GM21367 (cell line): ENCODE results near the gene RFNG.

ENCODE experiments used
- ATAC-seq: cut with Tn5 transposase; IDR thresholded peaks from one replicate; pipeline ENCODE4 v1.9.1; 2021; ENCODE audit not compliant: unreplicated experiment

The RFNG gene

DNA sequence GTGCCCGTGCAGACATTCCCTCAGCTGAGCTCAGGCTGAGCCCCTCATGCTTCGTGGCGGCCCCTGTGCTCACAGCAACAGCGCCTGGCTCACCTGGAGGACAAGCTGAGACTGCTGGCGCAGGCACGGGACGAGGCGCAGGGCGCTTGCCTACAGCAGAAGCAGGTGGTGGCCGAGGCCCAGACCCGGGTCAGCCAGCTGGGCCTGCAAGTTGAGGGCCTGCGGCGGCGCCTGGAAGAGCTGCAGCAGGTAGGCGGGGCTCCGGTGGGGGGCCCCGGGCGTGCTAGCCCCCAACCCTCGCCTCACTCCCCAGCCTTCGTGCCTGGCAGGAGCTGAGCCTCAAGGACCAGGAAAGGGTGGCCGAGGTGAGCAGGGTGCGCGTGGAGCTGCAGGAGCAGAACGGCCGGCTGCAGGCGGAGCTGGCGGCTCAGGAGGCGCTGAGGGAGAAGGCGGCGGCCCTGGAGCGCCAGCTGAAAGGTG is 21.6 kb downstream of the RFNG start:
- no peak for ATAC-seq

DNA sequence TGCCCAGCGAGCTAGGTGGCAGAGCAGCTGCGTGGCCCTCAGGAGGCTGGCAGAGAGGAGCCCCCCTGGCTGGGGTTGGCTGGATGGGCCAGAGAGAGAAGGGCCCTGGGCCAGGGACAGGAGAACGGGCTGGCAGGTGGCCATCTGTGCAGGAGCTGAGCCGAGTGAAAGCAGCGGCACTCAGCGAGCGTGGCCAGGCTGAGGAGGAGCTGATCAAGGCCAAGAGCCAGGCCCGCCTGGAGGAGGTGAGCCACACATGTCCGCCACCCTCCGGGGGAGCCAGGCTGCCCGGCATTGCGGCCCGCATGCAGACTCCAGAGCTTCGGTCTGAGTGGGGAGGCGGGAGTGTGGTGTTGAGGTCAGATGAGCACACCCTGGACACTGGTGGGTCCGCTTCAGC is 22.2 kb downstream of the RFNG start:
- ATAC-seq = no peak

DNA sequence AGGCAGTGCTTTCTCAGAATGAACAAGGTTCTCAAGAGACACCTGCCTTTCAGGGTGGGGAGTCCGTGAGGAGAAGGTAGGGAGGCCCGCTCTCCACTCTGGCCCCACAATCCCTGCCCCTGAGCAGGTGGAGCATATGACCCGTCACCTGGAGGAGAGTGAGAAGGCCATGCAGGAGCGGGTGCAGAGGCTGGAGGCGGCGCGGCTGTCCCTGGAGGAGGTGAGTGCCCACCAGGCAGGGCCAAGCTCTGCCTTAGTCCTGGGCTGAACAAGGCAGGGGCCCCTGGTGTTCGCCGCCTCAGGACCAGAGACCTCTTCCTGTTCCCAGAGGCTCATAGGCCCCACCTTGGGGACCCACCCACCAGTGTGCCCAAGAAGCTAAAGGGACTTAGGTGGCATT is 22.6 kb downstream of the RFNG start:
- no peak for ATAC-seq

DNA sequence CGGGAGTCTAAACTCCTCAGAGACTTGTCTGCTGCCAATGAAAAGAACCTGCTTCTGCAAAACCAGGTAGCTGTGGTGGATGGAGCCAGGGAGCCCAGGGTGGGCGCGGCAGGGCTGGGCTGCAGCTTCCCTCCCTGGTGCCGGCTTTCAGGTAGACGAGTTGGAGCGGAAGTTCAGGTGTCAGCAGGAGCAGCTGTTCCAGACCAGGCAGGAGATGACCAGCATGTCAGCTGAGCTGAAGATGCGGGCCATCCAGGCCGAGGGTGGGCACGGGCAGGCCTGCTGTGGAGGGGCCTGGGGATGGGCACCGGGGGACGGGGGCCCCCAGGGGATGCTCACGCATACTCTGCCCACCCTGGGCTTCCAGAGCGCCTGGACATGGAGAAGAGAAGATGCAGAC is 23.4 kb downstream of the RFNG start:
- no peak for ATAC-seq

DNA sequence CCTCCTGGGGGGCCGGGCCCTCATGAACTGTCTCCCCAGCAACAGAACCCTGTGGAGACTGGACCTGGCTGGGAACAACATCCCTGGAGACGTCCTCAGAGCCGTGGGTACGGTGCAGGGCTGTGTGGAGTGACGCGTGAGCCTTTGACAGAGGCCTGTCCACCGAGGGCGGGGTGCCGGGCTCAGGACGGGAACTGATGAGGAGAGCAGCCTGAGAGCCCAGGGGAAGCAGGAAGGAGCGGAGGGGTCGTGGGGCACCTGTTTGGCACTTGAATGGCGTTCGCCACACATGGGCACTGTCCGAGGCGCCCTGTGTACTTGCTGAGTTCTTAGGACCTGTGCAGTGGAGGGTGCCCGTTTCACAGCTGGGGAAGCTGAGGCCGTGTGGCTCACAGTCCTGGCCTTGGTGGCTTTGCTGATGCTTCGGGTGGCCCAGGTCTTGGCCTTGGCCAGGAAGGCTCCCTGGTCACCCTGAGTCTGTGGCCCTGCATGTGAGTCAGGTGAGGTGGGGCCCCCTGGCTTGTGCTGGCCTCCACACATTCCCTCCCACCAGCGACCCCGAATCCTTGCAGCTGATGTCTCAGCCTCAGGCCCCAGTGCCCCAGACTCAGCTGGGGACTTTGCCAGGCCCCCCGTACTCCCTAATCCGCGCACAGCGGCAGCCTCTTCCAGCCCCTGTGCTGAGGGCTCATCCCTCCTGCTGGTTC is 26.1 kb downstream of the RFNG start:
- ATAC-seq = no peak

DNA sequence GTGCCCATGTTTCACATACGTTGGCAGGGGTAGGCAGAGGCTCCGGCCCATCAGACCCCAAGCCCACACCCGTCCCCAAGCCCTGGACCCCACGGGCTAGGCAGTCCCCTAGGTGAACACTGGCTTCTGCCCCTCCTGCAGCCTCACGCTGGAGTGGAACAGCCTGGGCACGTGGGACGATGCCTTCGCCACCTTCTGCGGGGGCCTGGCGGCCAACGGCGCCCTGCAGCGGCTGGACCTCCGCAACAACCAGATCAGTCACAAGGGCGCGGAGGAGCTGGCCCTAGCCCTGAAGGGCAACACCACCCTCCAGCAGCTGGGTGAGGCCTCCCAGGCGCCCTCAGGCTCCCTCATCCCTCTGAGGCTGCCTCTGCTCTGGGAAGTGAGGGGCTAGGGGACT is 26.8 kb downstream of the RFNG start:
- ATAC-seq = no peak

DNA sequence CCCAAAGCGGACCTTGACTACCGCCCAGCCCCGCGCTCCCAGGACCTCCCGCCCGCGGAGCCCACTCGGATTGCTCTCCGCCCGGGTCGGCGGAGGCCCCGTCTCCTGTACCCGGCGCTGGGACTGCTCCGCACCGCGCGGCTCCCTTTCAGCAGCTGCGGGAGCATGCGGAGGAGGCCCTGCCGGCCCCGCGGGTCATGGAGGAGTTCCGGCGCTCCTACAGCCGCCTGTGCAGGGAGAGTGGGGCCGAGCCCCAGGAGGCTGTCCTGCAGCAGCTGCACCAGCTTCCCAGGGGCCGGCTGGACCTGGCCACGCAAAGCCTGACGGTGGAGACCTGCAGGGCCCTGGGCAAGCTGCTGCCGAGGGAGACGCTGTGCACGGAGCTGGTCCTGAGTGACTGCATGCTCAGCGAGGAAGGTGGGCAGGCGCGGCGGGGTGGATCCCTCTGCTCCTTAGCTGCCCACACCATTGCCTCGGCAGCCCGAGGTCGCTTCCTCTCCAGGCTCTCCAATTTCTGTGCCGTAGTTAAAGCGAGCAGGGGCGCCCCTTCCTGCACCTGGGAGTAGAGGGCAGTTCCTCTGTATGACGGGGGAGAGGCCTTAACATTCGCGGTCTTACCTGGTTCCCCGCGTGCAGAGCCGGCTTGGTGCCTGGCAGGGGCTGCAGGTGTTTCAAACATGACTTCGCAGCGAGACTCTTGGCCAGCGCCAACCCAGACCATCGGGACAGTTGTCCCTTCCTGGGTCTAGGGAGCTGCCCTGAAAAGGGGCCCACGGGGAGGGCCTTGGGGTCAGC is 28.0 kb downstream of the RFNG start:
- peak; percentile 5 for ATAC-seq

DNA sequence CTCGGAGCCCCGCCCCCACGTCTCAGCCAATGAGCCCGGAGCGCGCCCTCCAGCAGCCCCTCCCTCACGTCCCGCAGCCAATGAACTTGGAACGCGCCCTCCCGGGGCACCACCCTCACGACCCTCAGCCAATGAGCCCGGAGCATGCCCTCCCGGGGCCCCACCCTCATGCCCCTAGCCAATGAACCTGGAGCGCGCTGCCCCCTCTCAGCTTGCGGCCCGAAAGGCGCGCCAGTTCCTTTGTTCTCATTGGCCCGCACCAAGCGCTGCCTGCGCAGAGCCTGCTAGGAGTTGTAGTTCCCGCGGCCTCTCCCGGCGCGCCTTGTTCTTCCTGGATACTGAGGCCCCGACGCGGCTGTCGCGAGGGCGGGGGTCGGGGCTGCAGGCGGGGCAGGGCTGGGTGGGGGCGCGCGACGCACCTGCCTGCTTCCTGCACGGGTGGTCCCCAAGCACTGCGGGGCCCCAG is 28.6 kb downstream of the RFNG start, which contains the start of gene LRRC45:
Gene LRRC45, plus strand, starts transcription at position 325 of the 466 bp plus-strand sequence. CDS start 339 bp downstream, outside the sequence.
- peak; percentile 78 for ATAC-seq

DNA sequence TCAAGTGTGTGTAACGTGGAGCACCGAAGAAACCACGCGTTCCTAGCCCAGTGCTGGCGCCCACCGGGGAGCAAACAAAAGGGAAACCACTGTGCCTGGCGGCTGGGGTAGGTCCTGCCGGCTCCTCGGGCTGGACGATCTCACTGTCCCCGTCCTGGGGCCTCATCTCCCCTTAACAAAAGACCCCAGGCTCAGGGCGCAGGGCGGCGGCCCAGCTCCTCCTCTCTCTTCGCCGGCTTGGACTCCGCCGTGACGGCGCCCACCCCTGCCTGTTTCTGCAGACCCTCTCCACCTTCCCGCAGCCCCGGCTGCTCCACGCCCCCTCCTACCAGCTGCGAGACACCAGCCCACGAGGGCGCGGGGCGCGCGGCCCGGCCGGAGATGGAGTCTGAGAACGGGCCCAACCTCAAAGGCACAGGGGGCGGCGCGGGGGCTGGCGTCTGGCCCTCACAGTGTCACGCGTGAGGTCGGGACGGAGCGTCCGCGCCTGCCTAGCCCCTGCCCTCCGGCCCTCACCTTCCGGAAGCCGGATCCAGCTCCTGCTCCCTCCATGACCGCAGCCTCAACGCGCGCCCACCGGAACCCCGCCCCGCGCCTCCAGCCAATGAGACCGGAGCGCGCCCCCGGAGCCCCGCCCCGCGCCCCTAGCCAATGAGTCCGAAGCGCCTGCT is 29.2 kb downstream of the RFNG start, which contains the start of gene CENPX:
Gene CENPX, minus strand, starts transcription at position 569 of the 671 bp plus-strand sequence. Its CDS starts 17 bp downstream, at position 552.
- ATAC-seq = no peak

DNA sequence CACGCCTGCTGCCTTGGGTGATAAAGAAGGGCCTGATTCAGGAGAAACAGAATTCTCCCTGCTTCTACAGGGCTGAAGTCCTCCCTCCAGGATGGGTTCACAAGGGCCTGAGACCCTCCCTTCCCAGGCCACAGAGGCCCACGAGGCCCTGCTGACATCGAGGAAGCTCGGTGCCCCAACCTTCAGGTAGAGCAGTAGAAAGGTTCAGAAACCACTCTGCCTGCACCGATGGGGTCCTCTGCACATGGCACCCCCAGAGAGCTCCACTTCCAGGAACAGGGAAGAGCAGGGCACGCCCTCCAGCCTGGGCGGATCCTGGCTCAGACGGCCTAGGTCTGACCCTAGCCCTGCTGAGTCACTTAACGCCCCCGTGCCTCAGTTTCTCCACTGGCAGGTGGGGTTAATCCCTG is 29.7 kb downstream of the RFNG start:
- no peak for ATAC-seq

DNA sequence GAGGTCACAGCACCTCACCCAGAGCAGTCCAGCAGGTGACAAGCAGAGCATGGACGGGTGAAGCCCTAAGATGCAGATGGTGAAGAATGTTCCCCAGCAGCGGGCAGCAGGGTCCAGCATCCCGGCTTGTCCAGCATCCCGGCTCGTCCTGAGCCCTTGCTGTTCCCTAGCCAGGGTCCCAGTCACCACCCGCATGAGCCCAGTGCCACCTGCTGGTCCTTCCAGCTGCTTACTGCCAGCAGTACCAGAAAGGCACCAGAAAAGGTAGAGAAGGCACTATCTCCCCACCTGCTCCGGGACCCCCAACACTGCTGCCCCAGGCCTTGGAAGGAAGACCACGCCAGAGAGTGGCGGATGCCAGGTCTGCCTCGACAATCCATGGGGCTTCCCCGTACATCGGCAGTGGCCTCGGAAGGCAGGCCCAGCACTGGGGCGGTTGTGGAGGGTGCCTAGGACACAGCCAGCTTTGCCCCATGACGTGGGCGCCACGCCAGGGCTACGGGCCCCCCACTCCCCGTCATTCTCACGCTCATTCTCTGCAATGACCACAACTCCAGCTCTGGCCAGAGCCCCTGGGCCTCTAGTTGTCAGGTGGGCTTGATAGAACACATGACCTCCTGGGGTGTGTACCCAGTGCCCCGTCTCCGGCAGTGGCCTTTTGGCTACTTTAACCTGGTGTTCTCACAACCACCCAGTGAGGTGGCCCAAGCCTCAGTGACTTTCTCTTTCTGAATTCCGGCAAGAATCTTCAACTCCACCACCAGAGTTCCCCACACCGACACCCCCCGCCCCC is 30.3 kb downstream of the RFNG start:
- ATAC-seq = no peak

DNA sequence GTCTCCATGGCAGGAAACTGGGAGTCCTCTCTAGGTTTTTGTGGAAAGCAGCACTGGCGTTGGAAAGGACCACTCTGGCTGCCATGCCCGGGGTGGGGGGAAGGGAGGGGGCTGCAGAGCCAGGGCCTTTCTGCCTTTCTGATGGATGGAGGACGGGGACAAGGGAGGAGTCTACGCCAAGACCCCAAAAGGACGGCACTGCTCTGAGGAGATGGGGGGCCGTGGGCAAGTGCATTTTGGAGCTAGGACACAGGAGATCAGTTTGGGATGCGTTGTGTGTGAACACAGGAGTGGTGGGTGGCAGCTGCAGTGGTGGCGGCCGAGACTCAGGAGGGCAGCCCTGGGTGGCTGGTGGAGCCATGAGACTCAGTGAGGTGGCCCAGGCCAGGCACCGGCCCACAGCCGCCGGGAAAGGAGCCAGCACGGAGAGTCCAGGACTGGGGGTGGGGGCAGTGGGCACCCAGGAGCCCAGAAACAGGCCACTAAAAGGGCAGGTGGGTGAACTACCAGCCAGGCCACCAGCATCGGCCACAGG is 31.0 kb downstream of the RFNG start:
- no peak for ATAC-seq

DNA sequence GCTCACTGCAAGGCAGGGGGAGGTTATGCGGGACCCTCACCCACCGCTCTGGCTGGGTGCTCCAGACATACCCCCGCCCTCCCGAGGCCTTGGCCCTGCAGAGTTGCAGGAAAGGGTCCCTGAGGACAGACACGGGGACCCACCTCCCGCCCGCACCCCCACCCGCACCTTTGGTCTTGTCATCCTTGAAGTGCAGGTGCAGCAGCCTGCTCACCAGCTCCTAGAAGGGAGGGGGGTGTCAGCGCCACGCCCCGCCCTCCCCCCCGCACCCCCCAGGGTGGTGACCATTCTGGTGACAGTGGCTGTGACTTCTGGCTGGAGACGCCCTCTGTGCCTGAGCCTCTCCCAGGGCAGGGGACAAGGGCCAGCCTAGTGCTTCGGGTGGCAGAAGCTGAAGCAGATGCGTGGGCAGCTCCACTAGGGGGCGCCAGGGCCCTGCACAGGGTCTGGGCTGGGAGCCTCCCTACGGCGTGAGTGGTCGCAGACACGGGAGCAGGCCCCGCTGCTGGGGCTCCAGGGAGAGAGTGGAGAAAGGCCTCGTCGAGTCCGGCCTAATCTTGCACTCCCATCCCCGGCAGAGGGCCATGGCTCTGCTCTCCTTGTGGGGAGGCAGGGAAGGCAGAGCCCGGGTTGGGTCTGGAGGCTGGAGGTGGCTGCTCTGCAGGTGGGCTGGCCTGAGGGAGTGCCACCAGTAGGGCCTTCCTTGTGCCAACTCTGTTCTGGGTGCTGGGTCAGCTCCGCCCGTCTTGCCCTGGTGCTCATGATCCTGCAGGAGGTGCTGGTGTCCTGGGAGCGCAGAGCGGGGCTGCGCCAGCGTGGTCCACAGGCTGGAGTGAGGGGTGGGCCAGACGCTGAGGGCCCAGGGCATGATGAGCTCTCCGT is 31.7 kb downstream of the RFNG start:
- ATAC-seq = no peak

DNA sequence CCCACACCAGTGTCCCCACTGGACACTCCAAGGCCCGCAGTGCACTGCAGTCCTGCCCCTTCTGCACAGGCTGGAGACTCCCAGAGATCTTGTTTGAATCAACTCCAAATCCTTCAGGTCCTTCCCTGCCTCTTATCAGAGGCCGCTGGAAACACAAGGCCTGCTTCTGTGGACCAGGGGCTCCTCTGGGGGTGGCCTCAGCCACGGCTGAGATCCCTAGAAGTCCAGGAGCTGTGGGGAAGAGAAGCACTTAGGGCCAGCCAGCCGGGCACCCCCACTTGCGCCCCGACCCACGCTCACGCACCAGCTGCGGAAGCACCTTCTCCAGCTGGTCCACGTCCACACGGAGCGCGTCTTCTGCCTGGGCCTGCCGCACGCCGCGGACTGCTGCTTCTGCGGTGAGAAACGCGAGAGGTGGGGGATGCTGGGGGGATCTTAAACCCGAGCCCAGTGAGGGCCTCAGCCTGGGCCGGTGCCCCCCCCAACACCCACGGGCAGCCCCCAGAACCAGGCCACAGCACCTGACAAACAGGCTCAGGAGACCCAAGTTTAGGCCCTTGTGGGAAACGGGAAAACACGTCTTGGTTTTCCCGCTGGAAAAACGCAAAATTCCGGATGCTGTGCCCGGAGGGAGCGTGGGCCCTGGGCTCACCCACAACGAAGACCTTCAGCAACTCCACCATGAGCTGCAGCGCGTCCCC is 32.5 kb downstream of the RFNG start:
- no peak for ATAC-seq

DNA sequence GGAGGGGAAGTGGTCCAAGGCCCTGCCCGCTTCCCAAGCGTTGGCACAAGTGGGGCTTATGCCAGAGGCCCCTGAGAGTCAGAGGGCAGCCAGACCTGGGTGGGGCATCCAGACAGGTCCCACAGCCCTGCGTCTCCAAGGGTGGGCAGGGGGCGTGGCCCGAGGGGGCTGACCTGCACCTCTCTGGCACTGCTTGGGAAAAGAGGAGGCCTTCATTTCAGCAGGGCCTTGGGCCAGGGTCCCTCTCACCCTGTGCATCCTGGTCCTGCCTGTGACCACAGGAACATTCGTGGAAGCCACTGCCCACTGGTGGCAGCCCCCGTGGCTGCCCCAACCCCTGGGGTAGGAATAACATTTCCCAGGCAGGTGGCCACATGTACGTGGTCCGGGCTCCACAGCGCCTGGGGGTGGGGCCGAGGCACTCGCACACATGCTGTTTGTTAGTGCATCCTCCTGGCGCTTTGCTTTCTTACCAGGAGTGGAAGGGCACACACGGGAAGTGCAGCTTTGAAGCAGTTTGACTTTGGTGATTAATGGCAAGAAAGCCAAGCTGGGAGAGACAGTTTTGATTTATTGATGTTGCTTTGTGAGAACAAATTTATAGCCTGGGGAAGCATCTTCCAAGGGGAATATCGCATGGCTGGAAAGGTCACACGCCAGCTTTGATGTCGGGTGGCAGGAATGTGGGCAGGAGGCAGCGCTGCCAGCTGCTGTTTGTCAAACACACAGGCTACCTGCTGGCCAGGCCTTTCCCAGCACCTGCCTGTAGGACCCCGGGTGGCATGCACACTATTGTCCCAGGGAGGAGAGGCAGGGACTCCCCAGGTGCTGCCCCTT is 33.2 kb downstream of the RFNG start:
- ATAC-seq = no peak

DNA sequence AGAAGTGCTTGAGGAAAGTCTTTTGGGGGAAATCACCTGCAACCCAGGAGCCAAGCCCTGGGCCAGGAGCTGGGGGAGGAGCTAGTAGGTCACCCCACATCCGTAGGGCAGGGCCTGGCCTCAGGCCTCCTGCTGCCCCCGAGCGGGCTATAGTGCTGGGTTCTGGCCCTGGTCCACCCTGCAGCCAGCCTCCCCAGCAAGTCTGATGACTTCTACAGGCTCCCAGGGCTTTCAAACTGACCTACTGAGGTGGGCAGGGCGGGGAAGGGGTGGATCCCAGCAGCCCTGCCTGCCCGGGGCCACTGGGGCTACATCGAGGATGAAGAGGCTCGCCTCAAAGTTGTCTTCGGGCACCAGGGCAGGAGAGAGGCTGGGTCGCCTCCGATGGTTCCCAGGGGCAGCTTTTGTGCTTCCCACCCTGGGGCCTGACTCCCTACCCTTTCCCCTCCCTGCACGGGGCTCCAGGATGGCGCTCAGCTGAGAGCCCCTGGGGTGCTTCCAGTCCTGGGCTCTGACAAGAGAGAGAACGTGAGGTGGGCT is 33.9 kb downstream of the RFNG start:
- ATAC-seq = no peak

DNA sequence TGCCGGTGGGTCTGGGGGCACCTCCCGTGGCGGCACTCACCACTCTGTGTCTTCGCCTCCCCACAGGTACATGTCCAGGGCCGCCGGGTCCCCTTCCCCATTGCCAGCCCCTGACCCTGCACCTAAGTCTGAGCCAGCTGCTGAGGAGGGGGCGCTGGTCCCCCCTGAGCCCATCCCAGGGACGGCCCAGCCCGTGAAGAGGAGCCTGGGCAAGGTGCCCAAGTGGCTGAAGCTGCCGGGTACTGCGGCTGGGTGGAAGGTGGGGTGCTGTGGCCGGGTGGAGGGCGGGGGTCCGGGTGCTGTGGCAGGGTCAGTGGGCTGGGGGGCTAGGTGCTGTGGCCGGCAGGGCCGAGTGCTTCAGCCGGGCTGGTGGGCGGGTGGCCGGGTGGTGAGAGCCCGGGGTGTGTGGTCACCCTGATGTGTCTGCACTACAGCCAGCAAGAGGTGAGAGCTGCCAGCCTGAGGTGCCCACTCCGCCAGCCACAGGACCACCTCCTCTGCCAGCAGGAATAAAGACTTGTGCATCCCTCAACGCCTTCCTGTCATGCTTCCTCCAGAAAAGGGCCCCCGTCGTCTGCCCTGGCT is 34.6 kb downstream of the RFNG start:
- no peak for ATAC-seq
